Left lung (tissue), 10 donors: ENCODE measurements around the gene PAM. TPM values are rescaled to one million over a fixed set of nuclear protein-coding genes. Genes with fewer than 3 reads are reported as not detected.
"Not testable (repeated sequence)": the region's sequence is repeated elsewhere in the genome, so short reads cannot be mapped to it uniquely, and the experiment has no call there.

ENCODE experiments used
- ATAC-seq: fragments of 200-7000 bp; cut with Tn5 transposase; one replicate; pipeline ENCODE4 v1.9.1; 2020; ENCODE audit warnings: moderate library complexity
- DNase-seq, 4 donors: peaks; one replicate each; pipeline ENCODE4 v3.0.0-alpha.2; 2013 to 2020
- H3K27ac ChIP-seq, 2 donors: fragments of 200-600 bp; sonication (generic) in 1 of 2; one replicate each; pipeline versions ENCODE4 v1.5.0 to v1.8.0; 2020 to 2021
- H3K27me3 ChIP-seq, 2 donors: fragments of 200-600 bp; sonication (generic) in 1 of 2; one replicate each; pipeline versions ENCODE4 v1.5.0 to v1.8.0; 2020 to 2021
- H3K36me3 ChIP-seq, 2 donors: fragments of 200-600 bp; sonication (generic) in 1 of 2; one replicate each; pipeline versions ENCODE4 v1.5.0 to v1.8.0; 2020 to 2021
- H3K4me1 ChIP-seq, 2 donors: fragments of 200-600 bp; one replicate each; pipeline ENCODE4 v1.8.0; 2021
- H3K4me3 ChIP-seq, 2 donors: fragments of 200-600 bp; sonication (generic) in 1 of 2; one replicate each; pipeline versions ENCODE4 v1.5.0 to v1.8.0; 2020 to 2021; ENCODE audit warnings: mild to moderate bottlenecking in 1 of 2
- H3K9me3 ChIP-seq, 2 donors: fragments of 200-600 bp; sonication (generic) in 1 of 2; one replicate each; pipeline versions ENCODE4 v1.5.0 to v1.8.0; 2020 to 2021
- intact Hi-C, 2 donors: fragments of 100-400 bp; cut with DNase I; formaldehyde crosslinking; loops; one replicate each; pipeline versions ENCODE4 v1.11.2 to v1.14.2; 2022
- polyA plus RNA-seq, 6 donors: library from polyadenylated mRNA; unstranded; fragments of 120-200 nt; gene quantifications; one replicate each; pipeline ENCODE4 v1.2.1, GENCODE V29; 2013; ENCODE audit not compliant: insufficient read length in 6 of 6
- total RNA-seq, 2 donors: library from RNA; stranded (reverse); fragmentation: NEBNext Ultra II Directional; extraction: Animal tissue kit (Norgen Biotek cat#: 25700); gene quantifications; one replicate each; pipeline ENCODE4 v1.2.1, GENCODE V29; 2021
- TF ChIP-seq, protein P1 (sequence below), 2 donors: fragments of 200-600 bp; sonication (generic) in 1 of 2; IDR thresholded peaks; one replicate each; pipeline versions ENCODE4 v1.5.0 to v1.8.0; 2021; ENCODE audit warnings: antibody characterized with exemption in 2 of 2
- donor health status: DM: no; HTN: yes; CAD: no.
- donor health status: DM: no; HTN: no; CAD: no.

The PAM gene
- total and polyA plus RNA-seq, 8 donors: 93.3 to 427 (median 145) TPM

DNA sequence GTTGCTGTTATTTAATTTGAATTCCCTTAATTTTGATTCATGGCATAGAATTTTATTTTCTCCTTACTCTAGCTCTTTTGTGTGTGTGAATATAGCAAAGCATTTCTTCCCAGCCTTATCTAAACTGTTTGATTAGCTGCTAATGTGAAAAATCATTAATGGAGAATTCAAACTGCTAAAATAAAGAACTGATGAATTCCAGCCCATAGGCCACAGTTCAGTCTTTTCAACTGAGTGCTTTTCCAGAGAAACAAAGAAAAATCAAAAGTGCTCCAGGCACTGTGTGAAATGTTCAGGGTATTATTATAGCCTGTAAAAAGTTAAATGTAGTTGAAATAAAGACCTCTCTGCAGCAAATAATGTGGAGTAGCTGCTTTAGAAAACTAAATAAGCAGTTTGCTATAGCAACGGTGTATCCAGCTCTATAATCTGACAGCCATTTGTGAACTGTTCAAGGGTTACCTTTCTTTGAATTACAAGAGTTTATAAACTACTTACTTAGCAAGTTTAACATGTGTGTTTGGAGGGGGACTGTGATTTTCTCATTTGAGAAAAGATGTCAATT is 241.0 kb downstream of the PAM start:
- Histone ChIP-seq H3K4me3 (no peak overlapping the region), H3K36me3 (peaks cover 0 to 4% of the 10 kb centered on the region in 2 donors), H3K27me3 (no peaks in the 10 kb centered on the region), H3K9me3 (peaks cover 0 to 4% of the 10 kb centered on the region in 2 donors), H3K27ac (no peak overlapping the region), H3K4me1 (no peaks in the 10 kb centered on the region)
- no peak for ATAC-seq
- DNase-seq: peak in 2 of 4 donors; percentile 33 to 34
- intact Hi-C loops: no loop called here
- TF ChIP-seq, protein P1, sequence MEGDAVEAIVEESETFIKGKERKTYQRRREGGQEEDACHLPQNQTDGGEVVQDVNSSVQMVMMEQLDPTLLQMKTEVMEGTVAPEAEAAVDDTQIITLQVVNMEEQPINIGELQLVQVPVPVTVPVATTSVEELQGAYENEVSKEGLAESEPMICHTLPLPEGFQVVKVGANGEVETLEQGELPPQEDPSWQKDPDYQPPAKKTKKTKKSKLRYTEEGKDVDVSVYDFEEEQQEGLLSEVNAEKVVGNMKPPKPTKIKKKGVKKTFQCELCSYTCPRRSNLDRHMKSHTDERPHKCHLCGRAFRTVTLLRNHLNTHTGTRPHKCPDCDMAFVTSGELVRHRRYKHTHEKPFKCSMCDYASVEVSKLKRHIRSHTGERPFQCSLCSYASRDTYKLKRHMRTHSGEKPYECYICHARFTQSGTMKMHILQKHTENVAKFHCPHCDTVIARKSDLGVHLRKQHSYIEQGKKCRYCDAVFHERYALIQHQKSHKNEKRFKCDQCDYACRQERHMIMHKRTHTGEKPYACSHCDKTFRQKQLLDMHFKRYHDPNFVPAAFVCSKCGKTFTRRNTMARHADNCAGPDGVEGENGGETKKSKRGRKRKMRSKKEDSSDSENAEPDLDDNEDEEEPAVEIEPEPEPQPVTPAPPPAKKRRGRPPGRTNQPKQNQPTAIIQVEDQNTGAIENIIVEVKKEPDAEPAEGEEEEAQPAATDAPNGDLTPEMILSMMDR (IDR thresholded peaks at IDR 0.05): no peak

DNA sequence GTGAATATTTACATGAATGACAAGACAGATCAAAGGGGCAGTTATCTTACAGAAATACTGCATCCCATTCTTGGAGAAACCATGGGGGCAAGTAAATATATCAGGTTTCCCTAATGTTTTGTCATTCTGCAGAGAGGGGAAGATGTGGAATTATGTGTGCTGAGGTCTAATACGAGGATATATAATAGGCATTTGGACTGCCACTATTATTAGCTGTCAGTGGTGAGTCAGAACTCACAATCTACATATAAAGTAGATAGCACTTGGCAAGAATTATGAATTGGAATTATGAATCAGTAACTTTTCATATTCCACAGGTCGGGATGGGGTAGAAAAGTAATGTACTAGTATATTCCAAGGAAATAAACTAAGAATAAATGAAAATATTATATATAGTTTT is 243.1 kb downstream of the PAM start:
- no peak for DNase-seq
- TF ChIP-seq, protein P1 (IDR thresholded peaks at IDR 0.05): no peak
- H3K4me1 ChIP-seq: no peaks in the 10 kb centered on the region
- H3K9me3 ChIP-seq: peaks cover 0 to 4% of the 10 kb centered on the region in 2 donors
- H3K27me3 ChIP-seq: no peaks in the 10 kb centered on the region
- no peak overlapping the region for H3K27ac ChIP-seq
- intact Hi-C loops: no loop called here
- H3K36me3 ChIP-seq: peaks cover 0 to 4% of the 10 kb centered on the region in 2 donors
- H3K4me3 ChIP-seq: no peak overlapping the region
- ATAC-seq: no peak

DNA sequence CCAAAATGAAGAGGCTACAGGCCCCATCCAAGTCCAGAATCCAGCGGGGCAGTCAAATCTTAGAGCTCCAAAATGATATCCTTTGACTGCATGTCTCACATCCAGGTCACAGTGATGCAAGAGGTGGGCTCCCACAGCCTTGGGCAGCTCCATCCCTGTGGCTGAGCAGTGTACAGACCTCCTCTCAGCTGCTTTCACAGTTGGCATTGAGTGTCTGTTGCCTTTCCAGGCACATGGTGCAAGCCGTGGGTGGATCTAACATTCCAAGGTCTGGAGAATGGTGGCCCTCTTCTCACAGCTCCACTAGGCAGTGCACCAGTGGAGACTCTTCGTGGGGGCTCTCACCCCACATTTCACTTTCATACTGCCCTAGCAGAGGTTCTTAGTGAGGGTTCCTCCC is 244.1 kb downstream of the PAM start:
- H3K27ac ChIP-seq: no peak overlapping the region
- H3K27me3 ChIP-seq: no peaks in the 10 kb centered on the region
- peaks cover 0 to 4% of the 10 kb centered on the region in 2 donors for H3K9me3 ChIP-seq
- no peaks in the 10 kb centered on the region for H3K4me1 ChIP-seq
- DNase-seq (no peak), ATAC-seq (no peak)
- TF ChIP-seq, protein P1 (IDR thresholded peaks at IDR 0.05): no peak
- no peaks in the 10 kb centered on the region for H3K36me3 ChIP-seq
- H3K4me3 ChIP-seq: no peak overlapping the region
- intact Hi-C loops: no loop called here

DNA sequence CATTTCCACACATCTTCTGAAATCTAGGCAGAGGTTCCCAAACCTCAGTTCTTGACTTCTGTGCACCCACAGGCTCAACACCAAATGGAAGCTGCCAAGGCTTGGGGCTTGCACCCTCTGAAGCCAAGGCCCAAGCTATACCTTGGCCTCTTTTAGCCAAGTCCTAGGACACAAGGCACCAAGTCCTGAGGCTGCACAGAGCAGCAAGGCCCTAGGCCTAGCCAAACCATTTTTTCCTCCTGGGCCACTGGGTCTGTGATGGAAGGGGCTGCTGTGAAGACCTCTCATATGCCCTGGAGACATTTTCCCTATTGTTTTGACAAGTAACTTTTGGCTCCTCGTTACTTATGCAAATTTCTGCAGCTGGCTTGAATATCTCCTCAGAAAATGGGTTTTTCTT is 244.5 kb downstream of the PAM start:
- H3K4me1 ChIP-seq, H3K27ac ChIP-seq, H3K9me3 ChIP-seq, ATAC-seq, H3K27me3 ChIP-seq, H3K4me3 ChIP-seq, intact Hi-C loops, H3K36me3 ChIP-seq, DNase-seq: not testable (repeated sequence)

DNA sequence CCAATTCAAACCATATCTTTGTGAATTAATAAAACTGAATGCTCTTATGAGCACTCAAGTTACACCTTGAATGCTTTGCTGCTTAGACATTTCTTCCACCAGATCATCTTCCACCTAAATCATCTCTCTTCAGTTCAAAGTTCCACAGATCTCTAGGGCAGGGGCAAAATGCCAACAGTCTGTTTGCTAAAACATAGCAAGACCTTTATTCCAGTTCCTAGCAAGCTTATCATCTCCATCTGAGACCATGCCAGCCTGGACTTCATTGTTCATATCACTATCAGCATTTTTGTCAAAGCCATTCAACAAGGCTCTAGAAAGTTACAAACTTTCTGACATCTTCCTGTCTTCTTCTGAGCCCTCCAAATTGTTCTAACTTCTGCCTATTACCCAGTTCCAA is 245.0 kb downstream of the PAM start:
- H3K27me3 ChIP-seq: no peaks in the 10 kb centered on the region
- TF ChIP-seq, protein P1 (IDR thresholded peaks at IDR 0.05): no peak
- intact Hi-C loops: no loop called here
- peaks cover 0 to 4% of the 10 kb centered on the region in 2 donors for H3K9me3 ChIP-seq
- DNase-seq: no peak
- ATAC-seq: no peak
- H3K27ac ChIP-seq: no peak overlapping the region
- H3K4me1 ChIP-seq: no peaks in the 10 kb centered on the region
- no peak overlapping the region for H3K4me3 ChIP-seq
- no peaks in the 10 kb centered on the region for H3K36me3 ChIP-seq

DNA sequence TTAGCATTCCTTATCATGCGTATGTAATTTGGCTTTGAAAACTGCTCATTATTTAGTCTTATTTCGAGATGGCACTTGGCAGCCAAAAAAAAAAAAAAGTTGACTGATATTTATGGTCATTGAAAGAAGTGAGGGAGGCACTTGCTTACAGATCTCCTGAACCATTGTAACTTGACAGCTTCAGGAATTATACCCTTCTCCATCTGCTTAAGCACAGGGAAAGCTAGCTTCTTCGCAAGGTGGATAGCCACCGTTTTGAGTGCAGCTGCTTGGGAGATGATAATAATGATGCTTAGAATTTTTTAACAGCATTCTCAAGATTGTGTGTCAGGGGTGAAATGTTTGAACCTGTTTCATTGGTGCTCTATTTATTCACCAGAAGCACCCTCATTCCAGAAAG is 248.8 kb downstream of the PAM start:
- H3K4me3 ChIP-seq: no peak overlapping the region
- no peaks in the 10 kb centered on the region for H3K27me3 ChIP-seq
- H3K9me3 ChIP-seq: peaks cover 0 to 4% of the 10 kb centered on the region in 2 donors
- TF ChIP-seq, protein P1 (IDR thresholded peaks at IDR 0.05): no peak
- DNase-seq (no peak), ATAC-seq (no peak)
- H3K27ac ChIP-seq: no peak overlapping the region
- H3K4me1 ChIP-seq: no peaks in the 10 kb centered on the region
- intact Hi-C loops: no loop called here
- H3K36me3 ChIP-seq: peaks cover 0 to 18% of the 10 kb centered on the region in 2 donors
